Stomach (tissue), 9 donors: ENCODE results near the gene TJAP1. TPM values are rescaled to one million over a fixed set of nuclear protein-coding genes. Genes with fewer than 3 reads are reported as not detected.

Source experiments
- DNase-seq, 2 donors: peaks; one replicate each; pipeline versions ENCODE4 v3.0.0 to v3.0.0-alpha.2; 2013 to 2019
- H3K27ac ChIP-seq, 5 donors: fragments of 200-600 bp in 4 of 5; sonication (generic) in 4 of 5; one replicate each; pipeline ENCODE4 v1.5.1; 2013 to 2019; ENCODE audit warnings: mild to moderate bottlenecking in 1 of 5, moderate library complexity in 1 of 5
- H3K27me3 ChIP-seq, 3 donors: fragments of 200-600 bp; sonication (generic); one replicate each; pipeline ENCODE4 v1.5.1; 2017 to 2019; ENCODE audit warnings: mixed run types in 1 of 3
- H3K36me3 ChIP-seq, 4 donors: fragments of 200-600 bp; sonication (generic); 1 replicate in 3 of 4; 2 replicates in 1 of 4; pipeline ENCODE4 v1.5.1; 2016 to 2019
- H3K4me1 ChIP-seq, 4 donors: fragments of 200-600 bp; sonication (generic); one replicate each; pipeline ENCODE4 v1.5.1; 2016 to 2019
- H3K4me3 ChIP-seq, 4 donors: fragments of 200-600 bp; sonication (generic) in 3 of 4; one replicate each; pipeline ENCODE4 v1.5.1; 2016 to 2019; ENCODE audit warnings: mild to moderate bottlenecking in 1 of 4
- H3K9me3 ChIP-seq, 4 donors: fragments of 200-600 bp; sonication (generic); one replicate each; pipeline ENCODE4 v1.5.1; 2016 to 2019
- EP300 ChIP-seq: sonication (generic); formaldehyde crosslinking; IDR thresholded peaks from one replicate; pipeline ENCODE4 v1.6.1; 2017; ENCODE audit warnings: antibody characterized with exemption
- POLR2A ChIP-seq, 4 donors: fragments of 450-650 bp; IDR thresholded peaks; one replicate each; pipeline ENCODE4 v1.6.1; 2016; ENCODE audit warnings: antibody characterized with exemption in 4 of 4, control low read depth in 2 of 4, mild to moderate bottlenecking in 1 of 4, moderate library complexity in 1 of 4
- POLR2AphosphoS5 ChIP-seq, 3 donors: sonication (generic); formaldehyde crosslinking; IDR thresholded peaks; one replicate each; pipeline ENCODE4 v1.6.1; 2016; ENCODE audit warnings: antibody characterized with exemption in 3 of 3
- WGBS, 5 donors: extraction: QIAGEN DNeasy Blood & Tissue Kit in 3 of 5; methylation state at CpG; one replicate each; pipeline versions ENCODE4 v1.1.5 to v1.1.7; 2013 to 2018; 5-methylcytosine and 5-hydroxymethylcytosine counted together
- intact Hi-C: fragments of 100-400 bp; cut with DNase I; formaldehyde crosslinking; loops from one replicate; pipeline ENCODE4 v1.15.1; 2023; ENCODE audit warnings: low total_unique reads
- polyA plus RNA-seq, 3 donors: library from polyadenylated mRNA; stranded (reverse); fragments of 200-250 nt; gene quantifications; one replicate each; pipeline ENCODE4 v1.2.3, GENCODE V29; 2013
- total RNA-seq, 5 donors: library from RNA; depleted of rRNA; stranded (reverse); fragments of >200 nt; gene quantifications; one replicate each; pipeline versions ENCODE4 v1.1.0 to v1.2.3, GENCODE V29; 2014 to 2016
- TF ChIP-seq, protein P1 (sequence below), 7 experiments: fragments of 450-650 bp in 4 of 7; fragments of 200-600 bp in 3 of 7; sonication (generic) in 3 of 7; IDR thresholded peaks; one replicate each; pipeline ENCODE4 v1.5.1; 2016 to 2019; ENCODE audit warnings: antibody characterized with exemption in 7 of 7, control low read depth in 2 of 7, mild to moderate bottlenecking in 1 of 7
- donor health status: healthy with polysubstance abuse.
- donor health status: Bipolar disorder and iron deficiency.
- donor health status: healthy.

TJAP1 gene
- total and polyA plus RNA-seq, 8 donors = 8.4 to 182 (median 14.1) TPM

DNA sequence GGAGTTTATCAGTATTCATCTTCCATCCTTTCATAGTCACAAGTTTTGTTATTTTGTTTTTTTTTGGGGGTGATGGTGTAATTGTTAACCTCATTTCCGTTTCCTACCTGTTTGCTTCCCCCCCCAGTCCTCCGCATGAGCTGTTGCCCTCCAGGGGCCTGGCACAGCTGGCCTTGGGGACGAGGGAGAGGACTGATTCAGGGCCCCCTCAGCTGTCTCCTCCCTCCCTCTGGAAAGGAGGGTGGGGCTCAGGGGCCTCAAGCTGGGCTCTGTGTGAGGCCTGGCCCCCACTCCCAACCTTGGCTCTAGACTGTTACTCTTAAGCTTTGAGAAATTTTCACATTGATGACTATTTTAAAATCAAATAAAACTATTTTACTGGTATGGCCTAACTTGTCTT, 28.8 kb downstream of the TJAP1 start:
- no peak for TF ChIP-seq POLR2A (IDR thresholded peaks at IDR 0.05)
- TF ChIP-seq, protein P1, sequence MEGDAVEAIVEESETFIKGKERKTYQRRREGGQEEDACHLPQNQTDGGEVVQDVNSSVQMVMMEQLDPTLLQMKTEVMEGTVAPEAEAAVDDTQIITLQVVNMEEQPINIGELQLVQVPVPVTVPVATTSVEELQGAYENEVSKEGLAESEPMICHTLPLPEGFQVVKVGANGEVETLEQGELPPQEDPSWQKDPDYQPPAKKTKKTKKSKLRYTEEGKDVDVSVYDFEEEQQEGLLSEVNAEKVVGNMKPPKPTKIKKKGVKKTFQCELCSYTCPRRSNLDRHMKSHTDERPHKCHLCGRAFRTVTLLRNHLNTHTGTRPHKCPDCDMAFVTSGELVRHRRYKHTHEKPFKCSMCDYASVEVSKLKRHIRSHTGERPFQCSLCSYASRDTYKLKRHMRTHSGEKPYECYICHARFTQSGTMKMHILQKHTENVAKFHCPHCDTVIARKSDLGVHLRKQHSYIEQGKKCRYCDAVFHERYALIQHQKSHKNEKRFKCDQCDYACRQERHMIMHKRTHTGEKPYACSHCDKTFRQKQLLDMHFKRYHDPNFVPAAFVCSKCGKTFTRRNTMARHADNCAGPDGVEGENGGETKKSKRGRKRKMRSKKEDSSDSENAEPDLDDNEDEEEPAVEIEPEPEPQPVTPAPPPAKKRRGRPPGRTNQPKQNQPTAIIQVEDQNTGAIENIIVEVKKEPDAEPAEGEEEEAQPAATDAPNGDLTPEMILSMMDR (IDR thresholded peaks at IDR 0.05) = no peak
- TF ChIP-seq POLR2AphosphoS5 (IDR thresholded peaks at IDR 0.05) = no peak
- no peak for TF ChIP-seq EP300
- WGBS, 5 donors = 81 to 91% (median 85%) methylated on average over 3 of the region's 3 CpGs
- Histone ChIP-seq H3K9me3 (no peaks in the 10 kb centered on the region), H3K4me3 (no peak overlapping the region), H3K4me1 (peaks cover 26 to 34% (median 31%) of the 10 kb centered on the region in 4 donors), H3K27ac (no peak overlapping the region), H3K36me3 (peaks cover 34 to 57% (median 53%) of the 10 kb centered on the region in 4 donors), H3K27me3 (peaks cover 0 to 28% (median 11%) of the 10 kb centered on the region in 3 donors)
- intact Hi-C loops = loop anchor here (5.0 to 10.0 kb wide), 2 partner anchors 54 to 241 kb away; no protein-coding TSS in a partner anchor
- DNase-seq = no peak

DNA sequence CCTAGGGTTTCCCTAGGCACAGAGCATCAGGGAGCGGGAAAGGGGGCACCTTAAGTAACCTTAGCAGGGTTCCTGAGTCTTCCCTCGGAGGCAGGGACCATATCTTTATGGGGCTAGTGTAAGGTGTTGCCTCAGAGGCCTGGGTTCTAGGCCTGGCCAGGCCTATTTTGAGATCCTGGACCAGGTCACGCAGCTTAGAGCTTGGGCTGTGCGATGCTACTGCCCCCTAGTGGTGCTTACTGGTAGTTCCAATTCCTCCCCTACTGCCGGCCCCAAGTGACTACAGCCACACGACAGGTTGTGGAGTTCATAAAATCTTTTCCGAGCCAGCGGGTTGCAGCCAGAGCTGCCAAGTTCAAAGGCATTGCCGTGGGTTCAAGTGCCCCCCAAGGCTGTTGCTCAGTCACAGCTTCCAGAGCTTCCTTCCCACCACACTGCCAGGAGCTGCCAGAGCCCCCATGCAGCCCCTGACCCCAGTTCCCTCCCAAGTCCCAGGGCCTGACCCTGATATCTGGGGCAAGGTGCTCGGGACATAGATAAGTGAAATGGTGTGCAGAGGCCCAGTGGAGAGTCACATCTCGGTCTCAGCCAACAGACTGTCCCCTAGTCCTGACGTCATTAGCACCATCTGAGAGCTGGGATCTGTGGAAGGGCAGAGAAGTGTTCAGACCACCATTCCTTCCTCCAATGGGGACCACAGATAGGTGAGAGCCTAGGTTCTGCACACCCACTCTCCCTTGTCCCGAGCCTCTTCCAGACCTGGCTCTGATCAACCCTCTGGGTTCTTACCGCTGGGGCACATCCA, 29.5 kb downstream of the TJAP1 start:
- no peaks in the 10 kb centered on the region for H3K9me3 ChIP-seq
- TF ChIP-seq POLR2AphosphoS5 (IDR thresholded peaks at IDR 0.05) (peak in 1 of 3 donors; percentile 77), POLR2A (IDR thresholded peaks at IDR 0.05) (no peak), EP300 (no peak)
- TF ChIP-seq, protein P1 (IDR thresholded peaks at IDR 0.05) = peak in 6 of 7 experiments; percentile 87 to 97 (median 94)
- H3K27ac ChIP-seq = no peak overlapping the region
- 21 to 24% (median 23%) methylated on average over 12 to 14 of the region's 14 CpGs for WGBS, 5 donors
- peak; percentile 84 to 95 for DNase-seq
- no peak overlapping the region for H3K4me3 ChIP-seq
- intact Hi-C loops = loop anchor here (5.0 to 10.0 kb wide), 2 partner anchors 55 to 242 kb away; no protein-coding TSS in a partner anchor
- peaks cover 27 to 41% (median 34%) of the 10 kb centered on the region in 4 donors for H3K4me1 ChIP-seq
- peaks cover 38 to 57% (median 53%) of the 10 kb centered on the region in 4 donors for H3K36me3 ChIP-seq
- peaks cover 0 to 28% (median 11%) of the 10 kb centered on the region in 3 donors for H3K27me3 ChIP-seq

DNA sequence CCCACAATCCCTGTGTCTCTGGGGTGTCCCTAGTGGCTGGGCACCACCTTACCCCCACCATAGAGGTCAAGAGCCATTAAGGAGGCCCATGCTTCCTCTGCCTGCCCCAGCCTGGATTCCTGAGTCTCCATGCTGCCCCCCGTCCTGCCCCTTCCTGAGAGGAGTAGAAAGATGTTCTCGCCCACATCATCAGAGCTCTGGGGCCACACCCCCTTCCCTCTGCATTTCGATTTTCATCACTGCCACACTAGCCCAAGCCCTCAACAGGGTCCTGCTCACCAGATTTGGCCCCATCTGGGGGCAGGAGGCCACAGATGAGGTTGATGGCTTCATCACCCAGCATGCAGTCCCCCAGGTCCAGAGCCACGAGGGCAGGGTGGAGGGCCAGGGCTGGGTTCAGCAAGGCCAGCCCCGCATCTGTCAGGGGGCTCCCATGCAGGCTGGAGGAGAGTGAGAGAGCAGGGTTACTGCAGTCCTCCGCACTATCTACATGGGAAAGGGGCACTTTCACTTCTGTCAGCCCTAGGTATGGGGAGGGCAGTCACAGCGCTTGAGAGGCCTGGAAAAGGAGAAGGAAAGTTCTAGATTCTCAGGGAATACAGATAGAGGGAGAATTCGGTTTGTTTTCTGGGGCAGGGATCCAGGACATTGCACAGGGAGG, 31.2 kb downstream of the TJAP1 start:
- TF ChIP-seq POLR2AphosphoS5 (IDR thresholded peaks at IDR 0.05) (no peak), POLR2A (IDR thresholded peaks at IDR 0.05) (no peak)
- TF ChIP-seq, protein P1 (IDR thresholded peaks at IDR 0.05) = no peak
- peak overlapping the region in 1 of 4 donors; percentile 89 for H3K4me3 ChIP-seq
- no peak for DNase-seq
- WGBS, 5 donors = 67 to 79% (median 73%) methylated on average over 8 of the region's 8 CpGs
- H3K27ac ChIP-seq = no peak overlapping the region
- peaks cover 38 to 57% (median 53%) of the 10 kb centered on the region in 4 donors for H3K36me3 ChIP-seq
- peaks cover 0 to 28% (median 11%) of the 10 kb centered on the region in 3 donors for H3K27me3 ChIP-seq
- H3K4me1 ChIP-seq = peaks cover 27 to 46% (median 36%) of the 10 kb centered on the region in 4 donors
- no peaks in the 10 kb centered on the region for H3K9me3 ChIP-seq
- intact Hi-C loops = loop anchor here (5.0 to 10.0 kb wide), 2 partner anchors 56 to 244 kb away; no protein-coding TSS in a partner anchor
